ENCODE data around the gene RNF25. TPM values are rescaled to one million over a fixed set of nuclear protein-coding genes. Genes with fewer than 3 reads are reported as not detected.

The RNF25 gene
- total and polyA plus RNA-seq, 2 of the 8 experiments (the other 6 are each of a cell fraction or from before 2014, with no cell fraction given): 19.6 to 29.6 TPM

DNA sequence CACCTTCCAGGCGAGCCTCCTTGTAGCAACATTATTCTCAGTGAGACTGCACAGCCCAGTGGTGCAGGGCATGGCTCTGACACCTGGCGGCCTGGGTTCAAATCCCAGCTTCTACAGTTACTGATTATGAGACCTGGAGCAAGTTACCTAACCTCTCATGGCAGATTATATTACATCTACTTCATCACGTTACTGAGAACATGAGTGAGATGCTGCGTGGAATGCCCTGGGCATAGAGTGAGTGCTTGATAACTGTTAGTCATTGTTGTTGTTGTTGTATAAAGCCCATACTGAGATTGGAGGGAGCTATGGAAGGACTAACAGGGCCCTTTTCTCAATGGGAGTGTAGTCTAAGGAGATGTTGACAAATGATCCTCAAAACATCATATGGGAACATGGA is 45.4 kb downstream of the RNF25 start:
- Histone ChIP-seq H3K27me3 (replicated peaks in 1 of 4; ENCODE audit: control insufficient read depth in 3 of 4, extremely low read depth in 1 of 4, insufficient read depth in 3 of 4, low read length in 3 of 4) (no peaks in the 10 kb centered on the region; a peak in 1 of 7 replicates), H2BK20ac (ENCODE audit: low read length) (no peak overlapping the region), H2BK5ac (ENCODE audit: low read depth, low read length) (no peak overlapping the region), H4K5ac (ENCODE audit: insufficient read length, low read depth, low read length) (no peak overlapping the region), H4K8ac (ENCODE audit: extremely low read depth, insufficient read depth, low read length) (no peak overlapping the region; the same call in 1 of the 2 replicates), H4K91ac (replicated peaks; ENCODE audit: insufficient read length, low read length) (no peak overlapping the region), H3K79me2 (ENCODE audit: control insufficient read depth in 1 of 2, insufficient read depth in 2 of 2, low read length in 2 of 2) (no peaks in the 10 kb centered on the region), H3K4me3 (ENCODE audit: extremely low read depth in 1 of 4, insufficient read depth in 2 of 4, low read depth in 3 of 4, low read length in 4 of 4) (no peak overlapping the region), H3K4me2 (ENCODE audit: insufficient read depth in 1 of 2, low read depth in 2 of 2, low read length in 2 of 2) (no peak overlapping the region), H3K23ac (ENCODE audit: insufficient read length) (no peak overlapping the region), H2AK5ac (ENCODE audit: low read depth, low read length) (no peak overlapping the region), H3K14ac (ENCODE audit: insufficient read length) (no peak overlapping the region), H2BK120ac (replicated peaks; ENCODE audit: low read depth, low read length) (no peak overlapping the region), H3K23me2 (ENCODE audit: low read depth, low read length) (no peaks in the 10 kb centered on the region), H2BK12ac (ENCODE audit: low read depth, low read length) (no peak overlapping the region), H3K9ac (replicated peaks in 1 of 4; ENCODE audit: extremely low read depth in 1 of 4, low read depth in 3 of 4, low read length in 3 of 4) (no peak overlapping the region), H3K4me1 (replicated peaks in 1 of 4; ENCODE audit: control insufficient read depth in 3 of 4, insufficient read depth in 4 of 4, low read length in 3 of 4) (no peaks in the 10 kb centered on the region; a peak in 1 of 7 replicates), H3K56ac (replicated peaks; ENCODE audit: insufficient read length, low read depth, low read length) (no peak overlapping the region), H3K9me3 (ENCODE audit: insufficient read depth in 2 of 2, low read depth in 1 of 2, low read length in 1 of 2) (no peaks in the 10 kb centered on the region), H2AFZ (ENCODE audit: low read length) (no peak overlapping the region), H3K79me1 (ENCODE audit: low read depth, low read length) (no peaks in the 10 kb centered on the region), H3K36me3 (ENCODE audit: control insufficient read depth in 2 of 4, insufficient read depth in 4 of 4, low read length in 3 of 4) (no peaks in the 10 kb centered on the region), H3K18ac (ENCODE audit: extremely low read depth, low read length) (no peak overlapping the region), H3K27ac (ENCODE audit: low read depth, low read length) (no peak overlapping the region), H4K20me1 (replicated peaks in 1 of 2; ENCODE audit: control insufficient read depth in 1 of 2, insufficient read depth in 2 of 2, low read length in 2 of 2) (no peaks in the 10 kb centered on the region), H3K4ac (replicated peaks; ENCODE audit: insufficient read length, low read depth, low read length) (no peak overlapping the region), H2BK15ac (ENCODE audit: low read length) (no peak overlapping the region)
- POLR2A ChIA-PET (ENCODE audit: partially characterized antibody): interaction anchor here (1.3 kb wide), 2 partner anchors 11 to 19 kb away, joined by 3 read pairs; partner anchors contain the start of gene PLCD4
- 93% methylated on average over 4 of the region's 4 CpGs; no CpG with 5 or more reads in 1 of the 2 experiments for WGBS, 2 experiments (ENCODE audit: extremely low coverage in 1 of 2, insufficient coverage in 1 of 2, insufficient read length in 1 of 2, insufficient replicate concordance in 2 of 2, low coverage in 1 of 2, low lambda C conversion rate in 2 of 2, missing lambda C conversion rate in 1 of 2)
- no peak for DNase-seq (ENCODE audit: low read depth in 1 of 2, low spot score in 2 of 2)
- no peak for FAIRE-seq
- CTCF ChIA-PET (ENCODE audit: partially characterized antibody): interaction anchor here (0.6 to 1.0 kb wide), 3 partner anchors 16 to 218 kb away, joined by 3 to 4 read pairs (median 3); no protein-coding TSS in a partner anchor
- TF ChIP-seq SAP30 (IDR thresholded peaks at IDR 0.05; ENCODE audit: insufficient read depth, insufficient replicate concordance, low read length): no peak
- TF ChIP-seq KDM5A (IDR thresholded peaks at IDR 0.05; ENCODE audit: low read length): no peak
- TF ChIP-seq, protein P1, sequence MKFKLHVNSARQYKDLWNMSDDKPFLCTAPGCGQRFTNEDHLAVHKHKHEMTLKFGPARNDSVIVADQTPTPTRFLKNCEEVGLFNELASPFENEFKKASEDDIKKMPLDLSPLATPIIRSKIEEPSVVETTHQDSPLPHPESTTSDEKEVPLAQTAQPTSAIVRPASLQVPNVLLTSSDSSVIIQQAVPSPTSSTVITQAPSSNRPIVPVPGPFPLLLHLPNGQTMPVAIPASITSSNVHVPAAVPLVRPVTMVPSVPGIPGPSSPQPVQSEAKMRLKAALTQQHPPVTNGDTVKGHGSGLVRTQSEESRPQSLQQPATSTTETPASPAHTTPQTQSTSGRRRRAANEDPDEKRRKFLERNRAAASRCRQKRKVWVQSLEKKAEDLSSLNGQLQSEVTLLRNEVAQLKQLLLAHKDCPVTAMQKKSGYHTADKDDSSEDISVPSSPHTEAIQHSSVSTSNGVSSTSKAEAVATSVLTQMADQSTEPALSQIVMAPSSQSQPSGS (IDR thresholded peaks at IDR 0.05; ENCODE audit: low read length): no peak
- no peak for TF ChIP-seq CTBP2 (IDR thresholded peaks at IDR 0.05; ENCODE audit: borderline replicate concordance, insufficient read depth, insufficient read length, low read length)
- no peak for TF ChIP-seq CHD2 (IDR thresholded peaks at IDR 0.05; ENCODE audit: low read length)
- no peak for TF ChIP-seq HDAC2 (IDR thresholded peaks at IDR 0.05; ENCODE audit: borderline replicate concordance in 1 of 2, low read depth in 2 of 2, low read length in 2 of 2)
- TF ChIP-seq, protein P2, sequence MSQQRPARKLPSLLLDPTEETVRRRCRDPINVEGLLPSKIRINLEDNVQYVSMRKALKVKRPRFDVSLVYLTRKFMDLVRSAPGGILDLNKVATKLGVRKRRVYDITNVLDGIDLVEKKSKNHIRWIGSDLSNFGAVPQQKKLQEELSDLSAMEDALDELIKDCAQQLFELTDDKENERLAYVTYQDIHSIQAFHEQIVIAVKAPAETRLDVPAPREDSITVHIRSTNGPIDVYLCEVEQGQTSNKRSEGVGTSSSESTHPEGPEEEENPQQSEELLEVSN (IDR thresholded peaks at IDR 0.05): no peak
- TF ChIP-seq RXRA (IDR thresholded peaks at IDR 0.05; ENCODE audit: insufficient read depth, low read depth, low read length): no peak
- TF ChIP-seq EP300 (IDR thresholded peaks at IDR 0.05; ENCODE audit: borderline replicate concordance in 1 of 2, low read depth in 2 of 2, low read length in 2 of 2): no peak
- TF ChIP-seq NANOG (IDR thresholded peaks at IDR 0.05; ENCODE audit: insufficient read depth, low read depth, low read length, poor library complexity, severe bottlenecking): no peak

Measured in H1 (cell line).